NCI-H187 treated with DMSO at 0.1 percent for 48 hours (cell line): ENCODE data around the gene PIMREG.

Experiments used
- DNase-seq: peaks from one replicate; lab custom pipeline; 2025; lab: John Stamatoyannopoulos, UW

The PIMREG gene

GRCh38 chr17:6461792-6462524, 17.7 kb downstream of the PIMREG start:
- DNase-seq = no peak

GRCh38 chr17:6462692-6463091, 18.4 kb downstream of the PIMREG start:
- DNase-seq = no peak

- no peak for DNase-seq
Measured at GRCh38 chr17:6463616-6464445, 19.6 kb downstream of the PIMREG start.

GRCh38 chr17:6464446-6465041, 20.3 kb downstream of the PIMREG start:
- no peak for DNase-seq

- no peak for DNase-seq
Measured at GRCh38 chr17:6465206-6466003, 21.1 kb downstream of the PIMREG start.

GRCh38 chr17:6467567-6467966, 23.3 kb downstream of the PIMREG start:
- DNase-seq = no peak

- no peak for DNase-seq
Measured at GRCh38 chr17:6468051-6468790, 24.0 kb downstream of the PIMREG start.

- no peak for DNase-seq
Measured at GRCh38 chr17:6470146-6470718, 26.0 kb downstream of the PIMREG start.

GRCh38 chr17:6470751-6471521, 26.7 kb downstream of the PIMREG start:
- no peak for DNase-seq

- no peak for DNase-seq
Measured at GRCh38 chr17:6471531-6472465, 27.5 kb downstream of the PIMREG start.

- no peak for DNase-seq
Measured at GRCh38 chr17:6472517-6472916, 28.3 kb downstream of the PIMREG start.

- no peak for DNase-seq
Measured at GRCh38 chr17:6473128-6473767, 29.0 kb downstream of the PIMREG start.

GRCh38 chr17:6474376-6474775, 30.1 kb downstream of the PIMREG start:
- DNase-seq = no peak

GRCh38 chr17:6474906-6475305, 30.7 kb downstream of the PIMREG start:
- no peak for DNase-seq

- DNase-seq = no peak
Measured at GRCh38 chr17:6475411-6475810, 31.2 kb downstream of the PIMREG start.

GRCh38 chr17:6476076-6476809, 32.0 kb downstream of the PIMREG start:
- no peak for DNase-seq

- DNase-seq = no peak
Measured at GRCh38 chr17:6476810-6477179, 32.5 kb downstream of the PIMREG start.

- DNase-seq = no peak
Measured at GRCh38 chr17:6477831-6478383, 33.7 kb downstream of the PIMREG start.
